AG04449 (cell line): ENCODE data around the gene TNFAIP2.

Source experiments
- CTCF ChIA-PET: fragments of 350-600 bp; formaldehyde crosslinking; extraction: SDS; loops from one replicate; lab custom pipeline; 2021; ENCODE audit warnings: antibody characterized with exemption; lab: Yijun Ruan, JAX
- POLR2A ChIA-PET: fragments of 400-600, 350-600 bp; formaldehyde crosslinking; extraction: SDS; loops from one replicate; lab custom pipeline; 2020; ENCODE audit warnings: antibody characterized with exemption, inconsistent platforms; lab: Yijun Ruan, JAX
- DNase-seq: peaks from one replicate; pipeline ENCODE4 v3.0.0-alpha.2; 2010; ENCODE audit warnings: low read depth, low spot score
- H3K4me3 ChIP-seq: 2 replicates; pipeline ENCODE4 v1.5.1; 2011; ENCODE audit warnings: low read depth, mild to moderate bottlenecking, control low read depth, low read length
- CTCF ChIP-seq: IDR thresholded peaks from one replicate; pipeline ENCODE4 v1.5.1; 2011; ENCODE audit warnings: mild to moderate bottlenecking, moderate library complexity, low read length, control low read depth, inconsistent platforms; ENCODE audit not compliant: insufficient read depth; ENCODE audit errors: missing control alignments

TNFAIP2 gene

GRCh38 chr14:103124501-103125001, 1.3 kb downstream of the TNFAIP2 start:
- no peak for DNase-seq
- ChIA-PET POLR2A (no interaction called here), CTCF (interaction anchor here (4.0 kb wide), 1 partner anchor 20 kb away, joined by 18 read pairs; no protein-coding TSS in a partner anchor)
- no peak overlapping the region for H3K4me3 ChIP-seq
- no peak for TF ChIP-seq CTCF

GRCh38 chr14:103125098-103126070, 2.1 kb downstream of the TNFAIP2 start:
- no peak for TF ChIP-seq CTCF
- ChIA-PET CTCF (interaction anchor here (0.9 to 4.0 kb wide), 4 partner anchors 10 to 59 kb away, joined by 3 to 18 read pairs (median 3); no protein-coding TSS in a partner anchor), POLR2A (no interaction called here)
- no peak for DNase-seq
- H3K4me3 ChIP-seq, result no peak overlapping the region

GRCh38 chr14:103126088-103126872, 3.0 kb downstream of the TNFAIP2 start:
- no peak for DNase-seq
- H3K4me3 ChIP-seq, result no peak overlapping the region
- CTCF ChIA-PET, result interaction anchor here (0.9 to 4.0 kb wide), 8 partner anchors 11 to 65 kb away, joined by 3 to 18 read pairs (median 4); no protein-coding TSS in a partner anchor
- POLR2A ChIA-PET, result no interaction called here
- no peak for TF ChIP-seq CTCF

DNA sequence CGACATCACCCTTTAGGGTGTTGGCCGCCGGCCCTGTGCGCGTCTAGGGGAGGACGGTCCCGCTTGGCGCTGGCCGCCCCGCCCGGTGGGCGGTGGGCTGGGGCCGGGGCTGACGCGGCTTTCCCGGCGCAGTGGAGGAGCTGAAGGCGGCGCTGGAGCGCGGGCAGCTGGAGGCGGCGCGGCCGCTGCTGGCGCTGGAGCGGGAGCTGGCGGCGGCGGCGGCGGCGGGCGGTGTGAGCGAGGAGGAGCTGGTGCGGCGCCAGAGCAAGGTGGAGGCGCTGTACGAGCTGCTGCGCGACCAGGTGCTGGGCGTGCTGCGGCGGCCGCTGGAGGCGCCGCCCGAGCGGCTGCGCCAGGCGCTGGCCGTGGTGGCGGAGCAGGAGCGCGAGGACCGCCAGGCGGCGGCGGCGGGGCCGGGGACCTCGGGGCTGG, 3.6 kb downstream of the TNFAIP2 start:
- DNase-seq, result no peak
- POLR2A ChIA-PET, result no interaction called here
- no peak overlapping the region for H3K4me3 ChIP-seq

DNA sequence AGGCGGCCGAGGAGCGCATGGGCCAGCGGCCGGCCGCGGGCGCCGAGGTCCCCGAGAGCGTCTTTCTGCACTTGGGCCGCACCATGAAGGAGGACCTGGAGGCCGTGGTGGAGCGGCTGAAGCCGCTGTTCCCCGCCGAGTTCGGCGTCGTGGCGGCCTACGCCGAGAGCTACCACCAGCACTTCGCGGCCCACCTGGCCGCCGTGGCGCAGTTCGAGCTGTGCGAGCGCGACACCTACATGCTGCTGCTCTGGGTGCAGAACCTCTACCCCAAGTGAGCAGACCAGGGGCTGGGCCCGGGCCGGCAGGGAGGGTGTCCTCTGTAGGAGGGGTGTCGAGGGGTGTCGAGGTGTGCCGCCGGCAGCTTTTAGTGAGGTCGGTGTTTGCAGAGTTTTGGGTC, 4.1 kb downstream of the TNFAIP2 start:
- CTCF ChIA-PET, result interaction anchor here (0.9 to 4.0 kb wide), 9 partner anchors 10 to 64 kb away, joined by 3 to 18 read pairs (median 4); no protein-coding TSS in a partner anchor
- TF ChIP-seq CTCF, result no peak

More for the DNA sequence above, 3.6 kb downstream of the TNFAIP2 start:
- CTCF ChIA-PET, result interaction anchor here (1.0 to 4.0 kb wide), 8 partner anchors 10 to 65 kb away, joined by 3 to 18 read pairs (median 4); no protein-coding TSS in a partner anchor
- no peak for TF ChIP-seq CTCF

More for the DNA sequence above, 4.1 kb downstream of the TNFAIP2 start:
- no peak overlapping the region for H3K4me3 ChIP-seq
- DNase-seq, result no peak
- POLR2A ChIA-PET, result no interaction called here
